HL-60 (cell line): ENCODE data around the gene FUT7.

ENCODE experiments used
- CTCF ChIP-seq: IDR thresholded peaks from one replicate; pipeline ENCODE4 v1.5.1; 2011; ENCODE audit warnings: low read length, control low read depth, inconsistent platforms; ENCODE audit not compliant: insufficient read depth
- GABPA ChIP-seq: IDR thresholded peaks from 2 replicates; pipeline ENCODE4 v1.6.1; 2012; ENCODE audit warnings: low read depth
- POLR2AphosphoS5 ChIP-seq: IDR thresholded peaks from 2 replicates; pipeline ENCODE4 v1.6.1; 2012; ENCODE audit warnings: low read depth
- REST ChIP-seq: IDR thresholded peaks from 2 replicates; pipeline ENCODE4 v1.6.1; 2012; ENCODE audit warnings: low read depth; ENCODE audit not compliant: insufficient replicate concordance
- SPI1 ChIP-seq: IDR thresholded peaks from 2 replicates; pipeline ENCODE4 v1.6.1; 2012; ENCODE audit warnings: low read depth, mild to moderate bottlenecking, borderline replicate concordance

- TF ChIP-seq REST, result no peak
- TF ChIP-seq CTCF, result no peak
- TF ChIP-seq POLR2AphosphoS5, result no peak
- no peak for TF ChIP-seq SPI1
- TF ChIP-seq GABPA, result no peak
Measured at GRCh38 chr9:137015540-137015930, 16.4 kb downstream of the FUT7 start.
